Lung (tissue), 12 donors: ENCODE results near the gene THADA. TPM values are rescaled to one million over a fixed set of nuclear protein-coding genes. Genes with fewer than 3 reads are reported as not detected.

ENCODE experiments used
- ATAC-seq: fragments of 200-7000 bp; cut with Tn5 transposase; one replicate; pipeline ENCODE4 v1.9.1; 2020; ENCODE audit warnings: moderate number of reproducible peaks; ENCODE audit not compliant: insufficient read depth, low FRiP score
- DNase-seq, 3 donors: peaks; one replicate each; pipeline ENCODE4 v3.0.0-alpha.2; 2013 to 2017
- H3K27ac ChIP-seq, 2 donors: one replicate each; pipeline ENCODE4 v1.5.1; 2013; ENCODE audit warnings: mild to moderate bottlenecking in 2 of 2, moderate library complexity in 2 of 2, control low read depth in 1 of 2, inconsistent platforms in 1 of 2, low read depth in 1 of 2, low read length in 1 of 2
- H3K27me3 ChIP-seq, 3 donors: one replicate each; pipeline ENCODE4 v1.5.1; 2013; ENCODE audit warnings: low read length in 2 of 3; ENCODE audit not compliant: control insufficient read depth in 3 of 3, insufficient read depth in 3 of 3
- H3K36me3 ChIP-seq, 4 donors: one replicate each; pipeline ENCODE4 v1.5.1; 2013; ENCODE audit warnings: low read length in 4 of 4, mild to moderate bottlenecking in 1 of 4, moderate library complexity in 1 of 4; ENCODE audit not compliant: control insufficient read depth in 4 of 4, insufficient read depth in 4 of 4
- H3K4me1 ChIP-seq, 5 donors: one replicate each; pipeline ENCODE4 v1.5.1; 2013; ENCODE audit warnings: low read length in 5 of 5, mild to moderate bottlenecking in 2 of 5, moderate library complexity in 1 of 5; ENCODE audit not compliant: control insufficient read depth in 5 of 5, insufficient read depth in 5 of 5
- H3K4me3 ChIP-seq: one replicate; pipeline ENCODE4 v1.5.1; 2013; ENCODE audit warnings: mild to moderate bottlenecking, control low read depth, moderate library complexity
- H3K9ac ChIP-seq, 2 donors: one replicate each; pipeline ENCODE4 v1.5.1; 2013; ENCODE audit warnings: low read length in 2 of 2, control low read depth in 1 of 2; ENCODE audit not compliant: insufficient read depth in 1 of 2
- H3K9me3 ChIP-seq, 4 donors: one replicate each; pipeline ENCODE4 v1.5.1; 2013; ENCODE audit warnings: low read length in 3 of 4, mild to moderate bottlenecking in 1 of 4, moderate library complexity in 1 of 4; ENCODE audit not compliant: control insufficient read depth in 4 of 4, insufficient read depth in 3 of 4
- WGBS, 2 donors: extraction: QIAGEN DNeasy Blood & Tissue Kit; methylation state at CpG; one replicate each; pipeline ENCODE4 v1.1.7; 2013; 5-methylcytosine and 5-hydroxymethylcytosine counted together
- polyA plus RNA-seq, 2 donors: library from polyadenylated mRNA; stranded (reverse); fragments of 200-250 nt; gene quantifications; one replicate each; pipeline ENCODE4 v1.2.1, GENCODE V29; 2013
- total RNA-seq, 2 donors: library from RNA; depleted of rRNA in 1 of 2; stranded (reverse); fragments of >200 nt in 1 of 2; gene quantifications; one replicate each; pipeline ENCODE4 v1.2.1, GENCODE V29; 2014 to 2021
- TF ChIP-seq, protein P1 (sequence below): IDR thresholded peaks from 2 replicates; pipeline ENCODE4 v1.5.1; 2012; ENCODE audit warnings: mild to moderate bottlenecking; ENCODE audit errors: control extremely low read depth, extremely low read depth
- donor health status: control.
- donor health status: control.
- donor health status: Bipolar disorder and iron deficiency.
- donor health status: healthy.
- donor health status: DM: yes; HTN: yes; CAD: no.

The THADA gene
- total and polyA plus RNA-seq, 4 donors = 11.3 to 72.5 (median 25.2) TPM

DNA sequence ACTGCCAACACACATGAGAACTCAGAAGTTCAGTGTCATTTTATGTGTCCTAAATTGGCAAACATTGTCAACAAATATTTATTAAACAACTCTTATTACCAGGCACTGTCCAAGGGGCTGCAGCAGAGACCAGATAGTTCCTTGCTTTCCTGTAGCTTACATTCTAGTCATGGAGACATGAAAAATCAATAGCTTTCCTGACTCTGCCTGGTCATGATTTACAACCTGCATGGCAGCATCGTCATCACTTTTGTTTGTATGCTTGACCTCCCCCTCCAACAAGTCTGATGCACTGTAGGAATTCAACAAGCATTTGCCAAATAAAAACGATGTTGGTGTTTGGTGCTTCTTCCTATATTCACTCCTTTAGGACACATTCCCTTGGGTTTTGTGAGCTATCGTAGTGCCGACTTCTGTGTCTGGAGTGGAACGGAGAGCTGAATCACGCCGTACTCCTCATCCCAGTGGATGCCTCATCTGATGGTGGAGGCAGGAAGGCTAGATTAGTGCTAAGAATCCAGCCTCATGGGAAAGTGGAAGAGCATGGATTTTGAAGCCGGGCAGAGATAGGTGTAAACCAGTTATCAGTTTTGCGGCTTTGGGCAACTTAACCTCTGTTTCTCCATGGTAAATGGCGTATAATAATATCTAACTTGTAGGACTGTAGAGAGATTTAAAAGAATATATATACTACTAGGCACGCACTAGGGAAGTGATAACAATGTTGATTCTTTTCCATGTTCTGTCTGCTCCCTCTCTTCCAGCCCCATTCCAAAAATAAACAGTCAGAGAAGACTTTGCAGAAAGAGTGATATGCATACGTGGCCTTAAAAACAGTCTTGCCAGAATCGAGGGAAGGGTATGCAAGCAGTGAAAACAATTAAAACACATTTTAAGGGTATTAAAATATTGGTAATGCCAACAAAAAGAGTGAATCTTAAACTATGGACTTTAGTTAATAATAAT lies 249.0 kb downstream of the THADA start:
- Histone ChIP-seq H3K9me3 (no peaks in the 10 kb centered on the region), H3K27ac (no peak overlapping the region), H3K36me3 (peaks cover 0 to 2% (median 0%) of the 10 kb centered on the region in 4 donors), H3K4me1 (peaks cover 8 to 76% (median 40%) of the 10 kb centered on the region in 5 donors), H3K27me3 (no peaks in the 10 kb centered on the region), H3K4me3 (no peak overlapping the region), H3K9ac (no peak overlapping the region)
- peak in 1 of 3 donors; percentile 57 for DNase-seq
- no peak for ATAC-seq
- TF ChIP-seq, protein P1, sequence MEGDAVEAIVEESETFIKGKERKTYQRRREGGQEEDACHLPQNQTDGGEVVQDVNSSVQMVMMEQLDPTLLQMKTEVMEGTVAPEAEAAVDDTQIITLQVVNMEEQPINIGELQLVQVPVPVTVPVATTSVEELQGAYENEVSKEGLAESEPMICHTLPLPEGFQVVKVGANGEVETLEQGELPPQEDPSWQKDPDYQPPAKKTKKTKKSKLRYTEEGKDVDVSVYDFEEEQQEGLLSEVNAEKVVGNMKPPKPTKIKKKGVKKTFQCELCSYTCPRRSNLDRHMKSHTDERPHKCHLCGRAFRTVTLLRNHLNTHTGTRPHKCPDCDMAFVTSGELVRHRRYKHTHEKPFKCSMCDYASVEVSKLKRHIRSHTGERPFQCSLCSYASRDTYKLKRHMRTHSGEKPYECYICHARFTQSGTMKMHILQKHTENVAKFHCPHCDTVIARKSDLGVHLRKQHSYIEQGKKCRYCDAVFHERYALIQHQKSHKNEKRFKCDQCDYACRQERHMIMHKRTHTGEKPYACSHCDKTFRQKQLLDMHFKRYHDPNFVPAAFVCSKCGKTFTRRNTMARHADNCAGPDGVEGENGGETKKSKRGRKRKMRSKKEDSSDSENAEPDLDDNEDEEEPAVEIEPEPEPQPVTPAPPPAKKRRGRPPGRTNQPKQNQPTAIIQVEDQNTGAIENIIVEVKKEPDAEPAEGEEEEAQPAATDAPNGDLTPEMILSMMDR = no peak
- WGBS, 2 donors = 84 to 93% methylated on average over 13 of the region's 13 CpGs

DNA sequence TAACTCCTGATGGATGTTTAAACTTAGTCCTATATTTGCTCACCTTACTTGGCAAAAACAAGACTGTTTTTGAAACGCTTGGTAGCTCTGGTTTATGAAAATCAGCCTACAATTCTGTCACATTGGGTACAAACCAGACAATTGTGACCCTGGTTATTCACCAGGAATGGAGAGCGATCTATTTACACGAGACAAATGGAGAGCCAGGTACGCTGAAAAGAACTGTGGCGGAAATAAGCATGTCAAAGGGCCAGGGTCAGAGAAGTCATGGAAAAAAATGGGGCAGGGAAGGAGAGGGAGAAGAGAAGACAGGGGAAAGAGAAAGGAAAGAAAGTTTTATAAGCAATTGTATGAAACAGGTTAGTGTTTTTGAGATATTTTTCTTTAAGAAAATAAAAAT lies 250.0 kb downstream of the THADA start:
- peak overlapping the region in 1 of 2 donors; percentile 76 for H3K27ac ChIP-seq

DNA sequence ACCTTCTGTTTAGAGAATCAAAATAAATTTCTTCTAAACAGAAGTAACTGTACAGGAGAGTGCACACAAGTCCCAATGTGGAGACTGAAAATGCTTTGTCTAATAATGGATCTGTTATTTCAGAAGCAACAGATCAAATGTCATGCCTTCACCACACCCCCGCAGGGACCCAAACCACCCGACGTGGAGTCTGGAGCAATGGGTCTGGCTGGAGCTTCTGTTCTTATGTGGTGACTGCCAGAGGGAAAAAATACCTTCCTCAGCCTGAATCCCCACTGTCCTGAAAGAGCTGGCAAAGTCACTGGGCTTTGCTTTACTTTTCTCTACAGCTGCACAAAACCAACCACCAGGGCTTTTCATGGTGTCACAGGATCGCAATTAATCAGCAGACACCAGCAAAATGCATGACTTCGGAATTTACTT lies 250.4 kb downstream of the THADA start:
- TF ChIP-seq, protein P1 = no peak

More for the DNA sequence above, 250.0 kb downstream of the THADA start:
- Histone ChIP-seq H3K4me1 (peaks cover 8 to 85% (median 43%) of the 10 kb centered on the region in 5 donors), H3K9me3 (no peaks in the 10 kb centered on the region), H3K27me3 (no peaks in the 10 kb centered on the region), H3K36me3 (peaks cover 0 to 2% (median 0%) of the 10 kb centered on the region in 4 donors), H3K9ac (no peak overlapping the region), H3K4me3 (no peak overlapping the region)
- DNase-seq = no peak
- TF ChIP-seq, protein P1 = no peak
- 88 to 93% methylated on average over 5 of the region's 5 CpGs for WGBS, 2 donors
- ATAC-seq = no peak

More for the DNA sequence above, 250.4 kb downstream of the THADA start:
- WGBS, 2 donors = 56 to 79% methylated on average over 5 of the region's 5 CpGs
- Histone ChIP-seq H3K36me3 (peaks cover 0 to 2% (median 0%) of the 10 kb centered on the region in 4 donors), H3K4me1 (peaks cover 8 to 87% (median 45%) of the 10 kb centered on the region in 5 donors), H3K4me3 (no peak overlapping the region), H3K9ac (peak overlapping the region; percentile 6 to 65), H3K27ac (peak overlapping the region; percentile 64 to 76), H3K9me3 (no peaks in the 10 kb centered on the region), H3K27me3 (no peaks in the 10 kb centered on the region)
- DNase-seq (peak in 2 of 3 donors; percentile 67 to 73), ATAC-seq (no peak)
